Transverse colon (tissue), 4 donors: ENCODE measurements around the gene CFAP206. TPM values are rescaled to one million over a fixed set of nuclear protein-coding genes. Genes with fewer than 3 reads are reported as not detected.

ENCODE experiments used
- DNase-seq: peaks from one replicate; pipeline ENCODE4 v3.0.0-alpha.2; 2019
- H3K27ac ChIP-seq, 4 donors: fragments of 200-600 bp; sonication (generic); 2 replicates each; pipeline ENCODE4 v1.5.1; 2016 to 2018; ENCODE audit warnings: inconsistent platforms in 4 of 4
- H3K27me3 ChIP-seq: fragments of 200-600 bp; sonication (generic); 2 replicates; pipeline ENCODE4 v1.5.1; 2017; ENCODE audit warnings: inconsistent platforms
- H3K36me3 ChIP-seq, 4 donors: fragments of 200-600 bp; sonication (generic); 2 replicates each; pipeline ENCODE4 v1.5.1; 2017 to 2019; ENCODE audit warnings: inconsistent platforms in 4 of 4
- H3K4me1 ChIP-seq, 4 donors: fragments of 200-600 bp; sonication (generic); 2 replicates each; pipeline ENCODE4 v1.5.1; 2017 to 2020; ENCODE audit warnings: inconsistent platforms in 4 of 4
- H3K4me3 ChIP-seq, 4 donors: fragments of 200-600 bp; sonication (generic); 1 replicate in 1 of 4; 2 replicates in 3 of 4; pipeline versions ENCODE4 v1.5.1 to v1.6.1; 2017 to 2019; ENCODE audit warnings: inconsistent platforms in 4 of 4
- H3K9me3 ChIP-seq, 2 donors: fragments of 200-600 bp; sonication (generic); 2 replicates each; pipeline ENCODE4 v1.5.1; 2017 to 2019; ENCODE audit warnings: inconsistent platforms in 2 of 2
- EP300 ChIP-seq: sonication (generic); formaldehyde crosslinking; IDR thresholded peaks from one replicate; pipeline ENCODE4 v1.6.1; 2017; ENCODE audit warnings: antibody characterized with exemption, low read depth
- POLR2A ChIP-seq: fragments of 450-650 bp; IDR thresholded peaks from one replicate; pipeline ENCODE4 v1.6.1; 2016; ENCODE audit warnings: antibody characterized with exemption, mild to moderate bottlenecking, moderate library complexity
- POLR2AphosphoS5 ChIP-seq, 3 donors: sonication (generic); formaldehyde crosslinking; IDR thresholded peaks; one replicate each; pipeline ENCODE4 v1.6.1; 2016; ENCODE audit warnings: antibody characterized with exemption in 3 of 3
- WGBS, 2 donors: methylation state at CpG; one replicate each; pipeline ENCODE4 v1.1.5; 2018; ENCODE audit warnings: low coverage in 1 of 2; 5-methylcytosine and 5-hydroxymethylcytosine counted together
- in situ Hi-C, 4 donors: fragments of 200-750 bp; cut with MboI; loops; one replicate each; pipeline versions ENCODE4 v1.15.0 to v1.15.1; 2017; ENCODE audit warnings: low sequenced_read_pairs in 3 of 4, low pct_ligation_motif_present in 1 of 4, low pct_unique_long_range_greater_than_20kb in 1 of 4
- intact Hi-C: fragments of 100-400 bp; cut with DNase I; formaldehyde crosslinking; loops from one replicate; pipeline ENCODE4 v1.15.1; 2023; ENCODE audit warnings: low total_unique reads
- total RNA-seq, 4 donors: library from RNA; depleted of rRNA; stranded (reverse); fragments of >200 nt; gene quantifications; one replicate each; pipeline ENCODE4 v1.1.0, GENCODE V29; 2016
- TF ChIP-seq, protein P1 (sequence below), 5 experiments: fragments of 200-600 bp in 3 of 5; fragments of 450-650 bp in 2 of 5; sonication (generic) in 3 of 5; IDR thresholded peaks; 1 replicate in 2 of 5; 2 replicates in 3 of 5; pipeline ENCODE4 v1.5.1; 2016 to 2017; ENCODE audit warnings: antibody characterized with exemption in 5 of 5, inconsistent platforms in 3 of 5, mild to moderate bottlenecking in 2 of 5, moderate library complexity in 1 of 5

Gene CFAP206
- total RNA-seq, 4 donors from 2014 or later = not detected

DNA sequence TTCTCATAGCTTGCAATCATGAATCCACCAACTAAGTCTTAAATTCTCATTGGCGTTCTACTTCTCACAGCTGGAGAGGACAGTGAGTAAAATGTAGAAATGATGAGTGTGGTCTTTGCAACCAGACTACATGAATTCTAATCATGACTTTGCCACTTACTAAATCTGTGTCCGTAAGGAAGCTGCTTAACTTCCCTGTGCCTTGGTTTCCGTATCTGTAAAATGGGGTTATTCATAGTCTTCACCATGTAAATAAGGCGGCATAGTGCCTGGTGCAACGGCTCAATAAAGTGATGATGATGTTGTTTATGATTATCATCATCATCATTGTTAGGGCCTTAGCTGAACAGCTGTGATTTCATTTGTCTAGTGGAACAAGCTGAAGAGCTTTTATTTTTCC lies 12.6 kb downstream of the CFAP206 start:
- Histone ChIP-seq H3K27ac (no peak overlapping the region), H3K36me3 (no peaks in the 10 kb centered on the region), H3K4me1 (no peaks in the 10 kb centered on the region), H3K27me3 (no peaks in the 10 kb centered on the region), H3K9me3 (no peaks in the 10 kb centered on the region), H3K4me3 (no peak overlapping the region)
- DNase-seq = no peak
- 90 to 93% methylated on average over 5 of the region's 5 CpGs for WGBS, 2 donors
- in situ Hi-C loops (no loop called here), intact Hi-C loops (no loop called here)
- TF ChIP-seq, protein P1, sequence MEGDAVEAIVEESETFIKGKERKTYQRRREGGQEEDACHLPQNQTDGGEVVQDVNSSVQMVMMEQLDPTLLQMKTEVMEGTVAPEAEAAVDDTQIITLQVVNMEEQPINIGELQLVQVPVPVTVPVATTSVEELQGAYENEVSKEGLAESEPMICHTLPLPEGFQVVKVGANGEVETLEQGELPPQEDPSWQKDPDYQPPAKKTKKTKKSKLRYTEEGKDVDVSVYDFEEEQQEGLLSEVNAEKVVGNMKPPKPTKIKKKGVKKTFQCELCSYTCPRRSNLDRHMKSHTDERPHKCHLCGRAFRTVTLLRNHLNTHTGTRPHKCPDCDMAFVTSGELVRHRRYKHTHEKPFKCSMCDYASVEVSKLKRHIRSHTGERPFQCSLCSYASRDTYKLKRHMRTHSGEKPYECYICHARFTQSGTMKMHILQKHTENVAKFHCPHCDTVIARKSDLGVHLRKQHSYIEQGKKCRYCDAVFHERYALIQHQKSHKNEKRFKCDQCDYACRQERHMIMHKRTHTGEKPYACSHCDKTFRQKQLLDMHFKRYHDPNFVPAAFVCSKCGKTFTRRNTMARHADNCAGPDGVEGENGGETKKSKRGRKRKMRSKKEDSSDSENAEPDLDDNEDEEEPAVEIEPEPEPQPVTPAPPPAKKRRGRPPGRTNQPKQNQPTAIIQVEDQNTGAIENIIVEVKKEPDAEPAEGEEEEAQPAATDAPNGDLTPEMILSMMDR (IDR thresholded peaks at IDR 0.05) = no peak
- TF ChIP-seq EP300 (no peak), POLR2A (no peak), POLR2AphosphoS5 (IDR thresholded peaks at IDR 0.05) (no peak)

DNA sequence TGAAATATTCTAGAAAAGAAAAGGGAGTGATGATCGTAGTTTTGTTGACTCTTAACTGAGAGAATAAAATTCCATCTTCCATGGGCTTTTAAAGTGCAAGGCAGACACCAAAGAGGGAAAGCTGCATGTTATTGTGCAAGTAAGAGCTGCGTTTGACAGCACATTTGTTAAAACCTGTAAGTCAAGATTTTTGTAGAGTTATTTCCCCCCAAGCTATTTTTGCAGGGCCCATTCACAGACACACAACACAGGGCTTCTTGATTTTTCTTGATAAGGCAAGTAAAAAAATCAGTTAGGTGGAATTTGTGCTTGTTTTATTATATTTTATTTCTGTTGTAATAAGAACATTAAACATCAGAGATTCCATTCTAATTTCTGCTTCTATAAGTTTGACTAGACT lies 13.8 kb downstream of the CFAP206 start:
- Histone ChIP-seq H3K27ac (no peak overlapping the region), H3K9me3 (no peaks in the 10 kb centered on the region), H3K27me3 (no peaks in the 10 kb centered on the region), H3K4me1 (no peaks in the 10 kb centered on the region), H3K4me3 (no peak overlapping the region), H3K36me3 (no peaks in the 10 kb centered on the region)
- intact Hi-C loops = no loop called here
- 65 to 67% methylated on average over 2 of the region's 2 CpGs for WGBS, 2 donors
- no peak for DNase-seq
- in situ Hi-C loops = no loop called here
- no peak for TF ChIP-seq POLR2AphosphoS5 (IDR thresholded peaks at IDR 0.05)
- TF ChIP-seq POLR2A = no peak
- no peak for TF ChIP-seq EP300
- TF ChIP-seq, protein P1 (IDR thresholded peaks at IDR 0.05) = no peak

DNA sequence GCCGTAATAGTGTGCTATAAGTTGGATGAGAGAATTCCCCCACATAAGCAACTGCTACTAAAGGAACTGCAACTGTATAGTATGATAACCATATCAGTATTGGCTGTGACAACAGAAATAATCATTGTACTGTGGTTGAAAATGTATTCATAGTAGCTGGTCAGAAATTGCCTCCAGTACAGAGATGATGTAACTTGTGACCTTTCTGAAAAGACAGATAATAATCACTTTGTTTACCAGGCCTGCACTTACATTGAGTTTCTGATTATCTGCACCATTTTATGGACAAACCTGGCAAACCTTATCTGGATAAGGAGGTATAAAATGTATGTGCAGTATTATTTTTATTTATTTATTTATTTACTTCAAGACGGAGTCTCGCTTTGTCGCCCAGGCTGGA lies 19.0 kb downstream of the CFAP206 start:
- TF ChIP-seq POLR2AphosphoS5 (IDR thresholded peaks at IDR 0.05) = no peak
- TF ChIP-seq EP300 = no peak
- TF ChIP-seq, protein P1 (IDR thresholded peaks at IDR 0.05) = no peak
- no peak for TF ChIP-seq POLR2A
- Histone ChIP-seq H3K27me3 (no peaks in the 10 kb centered on the region), H3K9me3 (no peaks in the 10 kb centered on the region), H3K4me3 (no peak overlapping the region), H3K36me3 (no peaks in the 10 kb centered on the region), H3K27ac (no peak overlapping the region), H3K4me1 (no peaks in the 10 kb centered on the region)
- no peak for DNase-seq
- 89 to 100% methylated on average over 1 to 4 of the region's 4 CpGs for WGBS, 2 donors
- in situ Hi-C loops = no loop called here
- intact Hi-C loops = no loop called here

DNA sequence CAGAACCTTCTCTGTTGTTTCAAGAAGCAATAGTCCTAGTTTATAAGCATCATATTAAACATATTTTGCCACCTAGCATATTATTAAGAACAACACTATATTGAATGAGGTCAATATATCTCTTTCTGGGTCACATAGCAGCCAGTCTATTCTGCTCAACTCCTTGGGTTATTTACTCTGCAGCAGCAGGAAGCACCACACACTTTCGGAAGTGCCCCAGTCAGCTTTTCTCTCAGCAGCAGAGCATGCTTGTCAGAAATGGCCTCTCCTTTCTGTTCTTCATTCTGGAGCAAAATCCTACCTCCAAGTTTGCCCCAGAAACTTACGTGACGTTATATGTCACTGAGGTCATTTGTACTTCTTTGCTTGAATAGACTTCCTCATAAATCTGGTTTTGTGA lies 22.7 kb downstream of the CFAP206 start:
- H3K27me3 ChIP-seq = no peaks in the 10 kb centered on the region
- H3K36me3 ChIP-seq = no peaks in the 10 kb centered on the region
- WGBS, 2 donors = 37 to 54% methylated on average over 3 of the region's 3 CpGs
- DNase-seq = no peak
- no peak overlapping the region for H3K4me3 ChIP-seq
- no peak overlapping the region for H3K27ac ChIP-seq
- in situ Hi-C loops = no loop called here
- H3K9me3 ChIP-seq = no peaks in the 10 kb centered on the region
- no peak for TF ChIP-seq POLR2A
- TF ChIP-seq POLR2AphosphoS5 (IDR thresholded peaks at IDR 0.05) = no peak
- no peak for TF ChIP-seq EP300
- TF ChIP-seq, protein P1 (IDR thresholded peaks at IDR 0.05) = no peak
- intact Hi-C loops = no loop called here
- H3K4me1 ChIP-seq = no peaks in the 10 kb centered on the region
